Neutrophil (primary cell): ENCODE results near the gene PHF20.

Source experiments
- H3K27ac ChIP-seq: fragments of 200-600 bp; sonication (generic); 2 replicates; pipeline ENCODE4 v1.5.1; 2016; ENCODE audit warnings: mild to moderate bottlenecking, moderate library complexity
- H3K27me3 ChIP-seq: fragments of 200-600 bp; sonication (generic); 2 replicates; pipeline ENCODE4 v1.6.0; 2016; ENCODE audit warnings: mild to moderate bottlenecking
- H3K36me3 ChIP-seq: fragments of 200-600 bp; sonication (generic); 2 replicates; pipeline ENCODE4 v1.5.1; 2017
- H3K4me1 ChIP-seq, 2 experiments: fragments of 200-600 bp in 1 of 2; sonication (generic) in 1 of 2; 1 replicate in 1 of 2; 2 replicates in 1 of 2; pipeline versions ENCODE4 v1.5.1 to v1.6.1; 2013 to 2016; ENCODE audit warnings: low read depth in 1 of 2, low read length in 1 of 2, mild to moderate bottlenecking in 1 of 2, moderate library complexity in 1 of 2; ENCODE audit not compliant: control insufficient read depth in 1 of 2, insufficient read depth in 1 of 2
- H3K4me3 ChIP-seq, 2 experiments: fragments of 200-600 bp in 1 of 2; sonication (generic) in 1 of 2; 1 replicate in 1 of 2; 2 replicates in 1 of 2; pipeline ENCODE4 v1.5.1; 2013 to 2016; ENCODE audit warnings: low read depth in 1 of 2, low read length in 1 of 2, mild to moderate bottlenecking in 1 of 2, moderate library complexity in 1 of 2
- H3K9me3 ChIP-seq: fragments of 200-600 bp; sonication (generic); 2 replicates; pipeline ENCODE4 v1.5.1; 2016
- TF ChIP-seq, protein P1 (sequence below): fragments of 200-600 bp; sonication (generic); IDR thresholded peaks from 2 replicates; pipeline ENCODE4 v1.5.1; 2016; ENCODE audit warnings: antibody characterized with exemption

The PHF20 gene

GRCh38 chr20:35738410-35739179, 33.2 kb upstream of the PHF20 start:
- TF ChIP-seq, protein P1, sequence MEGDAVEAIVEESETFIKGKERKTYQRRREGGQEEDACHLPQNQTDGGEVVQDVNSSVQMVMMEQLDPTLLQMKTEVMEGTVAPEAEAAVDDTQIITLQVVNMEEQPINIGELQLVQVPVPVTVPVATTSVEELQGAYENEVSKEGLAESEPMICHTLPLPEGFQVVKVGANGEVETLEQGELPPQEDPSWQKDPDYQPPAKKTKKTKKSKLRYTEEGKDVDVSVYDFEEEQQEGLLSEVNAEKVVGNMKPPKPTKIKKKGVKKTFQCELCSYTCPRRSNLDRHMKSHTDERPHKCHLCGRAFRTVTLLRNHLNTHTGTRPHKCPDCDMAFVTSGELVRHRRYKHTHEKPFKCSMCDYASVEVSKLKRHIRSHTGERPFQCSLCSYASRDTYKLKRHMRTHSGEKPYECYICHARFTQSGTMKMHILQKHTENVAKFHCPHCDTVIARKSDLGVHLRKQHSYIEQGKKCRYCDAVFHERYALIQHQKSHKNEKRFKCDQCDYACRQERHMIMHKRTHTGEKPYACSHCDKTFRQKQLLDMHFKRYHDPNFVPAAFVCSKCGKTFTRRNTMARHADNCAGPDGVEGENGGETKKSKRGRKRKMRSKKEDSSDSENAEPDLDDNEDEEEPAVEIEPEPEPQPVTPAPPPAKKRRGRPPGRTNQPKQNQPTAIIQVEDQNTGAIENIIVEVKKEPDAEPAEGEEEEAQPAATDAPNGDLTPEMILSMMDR: no peak
- H3K9me3 ChIP-seq: no peaks in the 10 kb centered on the region
- H3K27ac ChIP-seq: peak overlapping the region; percentile 97
- peaks cover 71% of the 10 kb centered on the region for H3K36me3 ChIP-seq
- no peaks in the 10 kb centered on the region for H3K27me3 ChIP-seq
- H3K4me3 ChIP-seq: no peak overlapping the region
- peaks cover 28 to 38% of the 10 kb centered on the region in 2 experiments for H3K4me1 ChIP-seq

DNA sequence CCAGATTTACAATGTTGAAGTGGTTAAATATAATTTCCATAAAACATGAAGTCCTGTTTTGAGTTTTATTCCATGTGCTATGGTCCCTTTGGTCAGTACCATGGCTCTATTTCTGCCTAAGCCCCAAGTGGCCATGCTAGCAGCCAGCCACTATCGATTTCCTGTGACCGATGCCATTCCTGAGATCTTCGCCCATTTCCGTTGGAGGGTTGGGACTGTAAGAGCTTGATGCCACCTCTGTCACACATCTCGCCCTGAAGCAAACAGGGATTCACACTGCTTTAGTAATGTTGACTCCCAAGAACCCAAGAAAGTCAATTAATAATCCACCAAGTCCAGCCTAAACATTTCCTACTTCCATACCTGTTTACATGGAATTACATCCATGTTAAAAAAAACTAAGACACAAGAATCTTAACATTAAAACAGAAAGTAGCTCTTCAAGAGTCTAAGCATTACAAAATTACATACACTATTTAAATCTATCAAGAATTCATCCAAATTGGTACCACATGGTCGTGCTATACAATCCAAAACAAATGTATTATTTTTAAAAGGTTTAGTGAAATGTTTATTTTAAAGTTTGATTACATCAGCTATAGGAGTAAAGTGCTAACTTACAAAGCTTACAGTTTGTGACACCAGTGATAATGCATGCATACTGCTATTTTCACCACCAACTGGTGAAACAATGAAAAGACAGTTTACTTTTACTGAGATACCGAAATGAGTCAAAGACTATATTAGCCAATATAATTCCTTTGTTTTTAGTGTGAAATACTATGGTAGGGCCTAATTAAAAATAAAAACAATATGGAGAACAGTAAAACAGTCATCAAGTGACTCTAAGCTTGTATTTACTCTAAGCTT, 32.3 kb upstream of the PHF20 start:
- TF ChIP-seq, protein P1: peak; percentile 7
- Histone ChIP-seq H3K27ac (peak overlapping the region; percentile 97), H3K9me3 (no peaks in the 10 kb centered on the region), H3K36me3 (peaks cover 61% of the 10 kb centered on the region), H3K27me3 (no peaks in the 10 kb centered on the region), H3K4me3 (peak overlapping the region in 1 of 2 experiments; percentile 96), H3K4me1 (peaks cover 35 to 47% of the 10 kb centered on the region in 2 experiments)

GRCh38 chr20:35741892-35742740, 29.7 kb upstream of the PHF20 start, which contains the start of gene RBM39:
Gene RBM39 (minus strand): TSS chr20:35742260. CDS start chr20:35740874, 1,386 bp downstream.
- Histone ChIP-seq H3K4me1 (peaks cover 42 to 52% of the 10 kb centered on the region in 2 experiments), H3K36me3 (peaks cover 35% of the 10 kb centered on the region)
- TF ChIP-seq, protein P1: peak; percentile 77

GRCh38 chr20:35742741-35743523, 28.9 kb upstream of the PHF20 start:
- peaks cover 42 to 52% of the 10 kb centered on the region in 2 experiments for H3K4me1 ChIP-seq
- H3K36me3 ChIP-seq: peaks cover 27% of the 10 kb centered on the region
- TF ChIP-seq, protein P1: no peak

More at GRCh38 chr20:35741892-35742740, 29.7 kb upstream of the PHF20 start, which contains the start of gene RBM39:
- Histone ChIP-seq H3K4me3 (peak within 1 kb of the TSS; percentile 96 to 99), H3K9me3 (no peaks in the 10 kb centered on the region), H3K27ac (peak within 1 kb of the TSS; percentile 97), H3K27me3 (no peaks in the 10 kb centered on the region)

More at GRCh38 chr20:35742741-35743523, 28.9 kb upstream of the PHF20 start:
- peak overlapping the region; percentile 96 to 99 for H3K4me3 ChIP-seq
- H3K27me3 ChIP-seq: no peaks in the 10 kb centered on the region
- H3K27ac ChIP-seq: peak overlapping the region; percentile 97
- H3K9me3 ChIP-seq: no peaks in the 10 kb centered on the region
